Testis (tissue), 3 donors: ENCODE results near the gene DPYD. TPM values are rescaled to one million over a fixed set of nuclear protein-coding genes. Genes with fewer than 3 reads are reported as not detected.

ENCODE experiments used
- DNase-seq: peaks from one replicate; pipeline ENCODE4 v3.0.0-alpha.2; 2019
- H3K27ac ChIP-seq, 2 donors: fragments of 200-600 bp; sonication (generic); one replicate each; pipeline ENCODE4 v1.5.1; 2019
- H3K27me3 ChIP-seq: fragments of 200-600 bp; sonication (generic); one replicate; pipeline ENCODE4 v1.5.1; 2019
- H3K36me3 ChIP-seq: fragments of 200-600 bp; sonication (generic); one replicate; pipeline ENCODE4 v1.5.1; 2017; ENCODE audit warnings: low read depth; ENCODE audit errors: missing control alignments
- H3K4me1 ChIP-seq: fragments of 200-600 bp; sonication (generic); one replicate; pipeline ENCODE4 v1.5.1; 2019
- H3K4me3 ChIP-seq, 2 donors: fragments of 200-600 bp; sonication (generic); one replicate each; pipeline ENCODE4 v1.5.1; 2017 to 2019
- H3K9me3 ChIP-seq: fragments of 200-600 bp; sonication (generic); one replicate; pipeline ENCODE4 v1.5.1; 2017
- CTCF ChIP-seq, 3 experiments: fragments of 450-650 bp in 2 of 3; fragments of 200-600 bp in 1 of 3; sonication (generic) in 1 of 3; IDR thresholded peaks; one replicate each; pipeline ENCODE4 v1.5.1; 2016 to 2019; ENCODE audit warnings: antibody characterized with exemption in 3 of 3, mild to moderate bottlenecking in 2 of 3, moderate library complexity in 1 of 3
- POLR2A ChIP-seq: fragments of 450-650 bp; IDR thresholded peaks from one replicate; pipeline ENCODE4 v1.6.1; 2017; ENCODE audit warnings: antibody characterized with exemption, mild to moderate bottlenecking, moderate library complexity
- WGBS, 2 donors: methylation state at CpG; one replicate each; pipeline ENCODE4 v1.1.5; 2018; 5-methylcytosine and 5-hydroxymethylcytosine counted together
- intact Hi-C: fragments of 100-400 bp; cut with DNase I; formaldehyde crosslinking; loops from one replicate; pipeline ENCODE4 v1.15.1; 2023; ENCODE audit warnings: low total_unique reads
- polyA plus RNA-seq: library from polyadenylated mRNA; stranded (reverse); fragments of 350-450 nt; fragmentation: Illumina TruSeq; extraction: RNeasy Lipid Tissue Mini Kit (QIAGEN cat#74804); gene quantifications from one replicate; pipeline ENCODE4 v1.2.3, GENCODE V29; 2014; ENCODE audit warnings: low read depth, low replicate concordance; ENCODE audit not compliant: insufficient read depth
- total RNA-seq, 2 donors: library from RNA; depleted of rRNA; stranded (reverse); fragments of >200 nt; gene quantifications; one replicate each; pipeline ENCODE4 v1.2.3, GENCODE V29; 2016

Gene DPYD
- total and polyA plus RNA-seq, 3 donors from 2014 or later, result 6.7 to 14.7 (median 11.5) TPM

DNA sequence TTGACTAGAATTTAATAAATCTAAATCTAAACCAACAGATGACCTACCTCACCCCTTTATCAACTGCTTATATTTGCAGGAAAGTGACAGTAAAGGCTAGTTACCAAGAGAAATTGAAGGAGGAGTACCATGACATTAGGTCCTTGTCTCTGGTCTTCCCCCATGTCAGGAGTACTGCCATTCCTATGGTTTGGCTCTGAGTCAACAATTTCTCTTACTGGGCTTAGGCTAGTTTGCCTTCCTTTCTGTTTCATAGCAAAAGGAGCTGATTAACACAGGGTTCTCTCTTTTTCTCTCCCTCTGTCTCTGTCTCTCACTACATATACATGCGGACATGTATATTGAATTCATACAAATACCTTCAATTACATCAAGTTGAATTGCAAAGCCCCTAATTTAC, 579.9 kb downstream of the DPYD start:
- no peak overlapping the region for H3K4me3 ChIP-seq
- H3K27ac ChIP-seq, result no peak overlapping the region
- TF ChIP-seq CTCF (IDR thresholded peaks at IDR 0.05), result no peak
- no peak for TF ChIP-seq POLR2A
- no peaks in the 10 kb centered on the region for H3K36me3 ChIP-seq
- intact Hi-C loops, result no loop called here
- 90 to 100% methylated on average over 1 of the region's 1 CpG for WGBS, 2 donors
- no peak for DNase-seq
- H3K27me3 ChIP-seq, result no peaks in the 10 kb centered on the region
- no peaks in the 10 kb centered on the region for H3K9me3 ChIP-seq
- no peaks in the 10 kb centered on the region for H3K4me1 ChIP-seq

DNA sequence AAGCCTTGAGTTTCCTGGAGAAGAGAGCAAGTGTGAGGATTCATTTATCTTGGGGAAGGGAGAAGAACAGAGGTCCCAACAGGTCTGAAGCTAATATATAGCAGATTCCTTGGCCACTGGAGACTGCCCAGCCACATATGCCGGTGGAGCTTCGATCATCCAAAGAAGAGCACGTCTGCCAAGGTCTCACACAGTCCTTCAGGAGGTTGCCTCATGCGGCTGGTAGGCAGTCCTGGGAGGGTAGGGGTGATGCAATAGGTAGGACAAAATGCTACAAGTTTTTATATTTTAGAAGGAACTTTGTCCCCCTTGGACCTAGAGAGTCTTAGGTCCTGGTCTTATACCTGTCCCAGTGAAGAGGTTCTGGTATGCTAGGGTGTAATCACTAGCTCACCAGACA, 582.5 kb downstream of the DPYD start:
- no peak for DNase-seq
- H3K4me3 ChIP-seq, result no peak overlapping the region
- no peak overlapping the region for H3K27ac ChIP-seq
- intact Hi-C loops, result no loop called here
- no peaks in the 10 kb centered on the region for H3K27me3 ChIP-seq
- WGBS, 2 donors, result 98 to 100% methylated on average over 4 of the region's 4 CpGs
- no peaks in the 10 kb centered on the region for H3K4me1 ChIP-seq
- H3K9me3 ChIP-seq, result no peaks in the 10 kb centered on the region
- H3K36me3 ChIP-seq, result no peaks in the 10 kb centered on the region
- TF ChIP-seq CTCF (IDR thresholded peaks at IDR 0.05) (no peak), POLR2A (no peak)

GRCh38 chr1:97337250-97338030, 583.4 kb downstream of the DPYD start:
- H3K27ac ChIP-seq, result no peak overlapping the region
- no peak for TF ChIP-seq POLR2A
- TF ChIP-seq CTCF (IDR thresholded peaks at IDR 0.05), result no peak
- no peak for DNase-seq
- no peaks in the 10 kb centered on the region for H3K36me3 ChIP-seq
- no peak overlapping the region for H3K4me3 ChIP-seq
- H3K4me1 ChIP-seq, result no peaks in the 10 kb centered on the region
- intact Hi-C loops, result no loop called here
- no peaks in the 10 kb centered on the region for H3K27me3 ChIP-seq
- no peaks in the 10 kb centered on the region for H3K9me3 ChIP-seq
- WGBS, 2 donors, result 85 to 91% methylated on average over 6 of the region's 6 CpGs

DNA sequence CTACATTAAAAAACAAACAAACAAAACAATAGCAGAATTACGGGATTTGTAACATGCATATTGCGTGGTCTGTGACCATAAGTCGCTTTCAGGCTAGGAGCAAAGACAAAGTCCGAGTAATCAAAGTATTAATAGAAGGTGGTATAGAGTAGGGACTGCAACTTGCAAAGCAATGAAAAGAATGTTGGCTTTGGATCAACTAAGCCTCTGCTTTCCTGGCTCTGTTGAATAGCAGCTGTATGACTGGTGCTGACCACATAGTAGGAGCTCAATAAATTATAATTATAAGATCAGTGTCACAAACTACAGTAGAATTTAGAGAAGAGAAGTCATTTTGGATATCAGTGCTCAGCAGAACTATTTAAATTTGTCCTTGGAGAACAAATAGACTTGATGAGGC, 586.4 kb downstream of the DPYD start:
- H3K9me3 ChIP-seq, result no peaks in the 10 kb centered on the region
- WGBS, 2 donors, result 91 to 93% methylated on average over 4 of the region's 4 CpGs
- TF ChIP-seq POLR2A, result no peak
- TF ChIP-seq CTCF (IDR thresholded peaks at IDR 0.05), result no peak
- no peaks in the 10 kb centered on the region for H3K36me3 ChIP-seq
- DNase-seq, result no peak
- no peaks in the 10 kb centered on the region for H3K27me3 ChIP-seq
- H3K4me3 ChIP-seq, result no peak overlapping the region
- H3K4me1 ChIP-seq, result no peaks in the 10 kb centered on the region
- intact Hi-C loops, result no loop called here
- no peak overlapping the region for H3K27ac ChIP-seq

DNA sequence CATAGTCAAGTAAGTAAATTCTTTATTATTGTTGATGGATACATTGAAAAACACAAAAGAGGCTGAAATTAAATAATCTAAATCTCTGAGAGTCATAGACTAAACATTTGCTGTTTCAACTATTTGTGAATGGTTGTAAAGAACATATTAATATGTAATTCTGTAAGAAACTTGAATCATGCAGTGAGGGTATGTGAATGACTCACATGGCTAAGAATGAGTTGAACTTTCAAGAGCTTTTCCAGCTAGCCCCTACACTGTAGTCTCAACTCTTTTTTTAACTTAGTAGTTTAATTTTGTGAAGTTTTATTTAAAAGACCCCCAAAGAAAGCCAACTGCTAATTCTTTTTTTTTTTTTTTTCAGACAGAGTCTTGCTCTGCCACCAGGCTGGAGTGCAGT, 588.1 kb downstream of the DPYD start:
- TF ChIP-seq CTCF (IDR thresholded peaks at IDR 0.05) (no peak), POLR2A (no peak)
- H3K27ac ChIP-seq, result no peak overlapping the region
- no peaks in the 10 kb centered on the region for H3K4me1 ChIP-seq
- no peaks in the 10 kb centered on the region for H3K9me3 ChIP-seq
- no peaks in the 10 kb centered on the region for H3K36me3 ChIP-seq
- H3K27me3 ChIP-seq, result no peaks in the 10 kb centered on the region
- no peak for DNase-seq
- H3K4me3 ChIP-seq, result no peak overlapping the region
- intact Hi-C loops, result no loop called here
